T-helper 17 cell (primary cell): Measurements from ENCODE around the gene RAVER1. TPM values are rescaled to one million over a fixed set of nuclear protein-coding genes. Genes with fewer than 3 reads are reported as not detected.
A peak's percentile ranks its signal among the peaks of the same experiment; 100 is the strongest.

ENCODE experiments used
- ATAC-seq: fragments of 150-1000 bp; cut with Tn5 transposase; 2 replicates; pipeline ENCODE4 v1.10.0; 2021; ENCODE audit warnings: mild to moderate bottlenecking, moderate library complexity
- DNase-seq, 3 donors: peaks; one replicate each; pipeline versions ENCODE4 v3.0.0 to v3.0.0-alpha.2; 2020 to 2021
- H3K9me3 ChIP-seq: one replicate; pipeline ENCODE4 v1.7.0; 2013; ENCODE audit warnings: low read length, mild to moderate bottlenecking; ENCODE audit not compliant: control insufficient read depth, poor library complexity, severe bottlenecking
- H3K27ac Mint-ChIP-seq: one replicate; pipeline ENCODE4 v1.8.0; 2022; ENCODE audit warnings: mild to moderate bottlenecking, moderate library complexity, mixed read lengths
- H3K27me3 Mint-ChIP-seq: one replicate; pipeline ENCODE4 v1.8.0; 2022; ENCODE audit warnings: mixed read lengths
- H3K36me3 Mint-ChIP-seq: one replicate; pipeline ENCODE4 v1.8.0; 2022; ENCODE audit warnings: low read depth, mixed read lengths
- H3K4me1 Mint-ChIP-seq: one replicate; pipeline ENCODE4 v1.8.0; 2022; ENCODE audit warnings: mild to moderate bottlenecking, mixed read lengths
- H3K4me3 Mint-ChIP-seq: one replicate; pipeline ENCODE4 v1.8.0; 2022; ENCODE audit warnings: mild to moderate bottlenecking, moderate library complexity, mixed read lengths
- total RNA-seq, 4 donors: library from RNA in 2 of 4; stranded (reverse) in 2 of 4; gene quantifications; one replicate each; pipeline ENCODE4 v1.2.3 and lab custom pipeline; 2022 to 2026

RAVER1 gene
- total RNA-seq, 2 donors from 2014 or later = 40.2 to 49.8 TPM

GRCh38 chr19:10270616-10271394 lies 62.5 kb downstream of the RAVER1 start, which contains the start of gene ICAM1:
ICAM1 (plus strand) TSS chr19:10271120; CDS start chr19:10271160, 40 bp downstream.
- peak within 1 kb of the TSS; percentile 89 for H3K4me3 Mint-ChIP-seq
- H3K9me3 ChIP-seq = no peaks in the 10 kb centered on the region
- peak; percentile 53 to 63 (median 62) for DNase-seq
- no peaks in the 10 kb centered on the region for H3K27me3 Mint-ChIP-seq
- peaks cover 2% of the 10 kb centered on the region for H3K36me3 Mint-ChIP-seq
- H3K4me1 Mint-ChIP-seq = peaks cover 25% of the 10 kb centered on the region
- peak within 1 kb of the TSS; percentile 93 for H3K27ac Mint-ChIP-seq
- peak; percentile 68 for ATAC-seq

- ATAC-seq = peak; percentile 62
- peak overlapping the region; percentile 89 for H3K4me3 Mint-ChIP-seq
- peak overlapping the region; percentile 93 for H3K27ac Mint-ChIP-seq
- DNase-seq = peak; percentile 47 to 55 (median 53)
- H3K27me3 Mint-ChIP-seq = no peaks in the 10 kb centered on the region
- no peaks in the 10 kb centered on the region for H3K9me3 ChIP-seq
- H3K36me3 Mint-ChIP-seq = peaks cover 2% of the 10 kb centered on the region
- peaks cover 25% of the 10 kb centered on the region for H3K4me1 Mint-ChIP-seq
Measured at GRCh38 chr19:10270180-10270615, 63.1 kb downstream of the RAVER1 start.

GRCh38 chr19:10269333-10270179 lies 63.8 kb downstream of the RAVER1 start:
- DNase-seq = peak; percentile 77 to 90 (median 78)
- Mint-ChIP-seq H3K4me3 (peak overlapping the region; percentile 89), H3K27ac (peak overlapping the region; percentile 93), H3K36me3 (peaks cover 2% of the 10 kb centered on the region), H3K27me3 (no peaks in the 10 kb centered on the region), H3K4me1 (peaks cover 24% of the 10 kb centered on the region)
- ATAC-seq = peak; percentile 62
- H3K9me3 ChIP-seq = no peaks in the 10 kb centered on the region

DNA sequence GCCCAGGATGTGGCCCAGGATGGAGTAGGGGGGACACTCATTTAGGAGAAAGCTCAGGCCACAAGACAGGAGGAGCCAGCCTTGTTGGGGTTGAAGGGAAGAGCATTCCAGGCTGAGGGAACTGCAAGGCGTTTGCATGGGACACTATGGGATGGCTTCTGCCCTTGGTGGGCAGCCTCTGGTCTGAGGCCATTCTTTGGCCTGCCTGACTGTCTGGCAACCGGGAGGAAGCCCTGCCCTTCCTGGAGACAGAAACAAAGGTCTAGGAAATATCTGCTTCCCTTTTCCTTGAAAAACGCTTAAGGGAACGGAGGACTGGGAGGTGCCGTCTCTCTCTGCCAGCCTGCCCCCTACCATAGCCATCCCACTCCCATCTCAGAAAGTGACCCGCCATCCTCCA lies 65.3 kb downstream of the RAVER1 start:
- Mint-ChIP-seq H3K27ac (no peak overlapping the region), H3K4me3 (no peak overlapping the region), H3K4me1 (peaks cover 20% of the 10 kb centered on the region), H3K27me3 (no peaks in the 10 kb centered on the region), H3K36me3 (no peaks in the 10 kb centered on the region)
- no peak for DNase-seq
- ATAC-seq = no peak
- no peaks in the 10 kb centered on the region for H3K9me3 ChIP-seq

GRCh38 chr19:10266706-10267105 lies 66.6 kb downstream of the RAVER1 start:
- H3K27ac Mint-ChIP-seq = no peak overlapping the region
- no peaks in the 10 kb centered on the region for H3K27me3 Mint-ChIP-seq
- H3K4me1 Mint-ChIP-seq = peaks cover 19% of the 10 kb centered on the region
- ATAC-seq (no peak), DNase-seq (no peak)
- no peaks in the 10 kb centered on the region for H3K36me3 Mint-ChIP-seq
- no peak overlapping the region for H3K4me3 Mint-ChIP-seq
- H3K9me3 ChIP-seq = no peaks in the 10 kb centered on the region

Other genes starting within 250 kb of the RAVER1 start
- 10 to 100 TPM; 65.2 to 68.0 TPM for gene SHFL, start 247.2 kb downstream of the RAVER1 start, total RNA-seq
- 1 to 10 TPM in 1 of 2 donors, under 1 TPM in 1; 0.86 to 2.2 TPM for gene ANGPTL6, start 230.9 kb downstream of the RAVER1 start, total RNA-seq
- gene PPAN, start 227.2 kb downstream of the RAVER1 start, total RNA-seq = 10 to 100 TPM; 79.8 to 87.8 TPM
- gene P2RY11, start 221.8 kb downstream of the RAVER1 start, total RNA-seq = 10 to 100 TPM; 46.6 to 50.8 TPM
- gene EIF3G, start 213.6 kb downstream of the RAVER1 start, total RNA-seq = 100 to 1,000 TPM; 312 to 322 TPM
- gene DNMT1, start 138.6 kb downstream of the RAVER1 start, total RNA-seq = 100 to 1,000 TPM; 204 to 229 TPM
- gene S1PR2, start 102.2 kb downstream of the RAVER1 start, total RNA-seq = 10 to 100 TPM; 14.2 to 18.1 TPM
- 10 to 100 TPM; 33.8 to 44.2 TPM for gene MRPL4, start 81.3 kb downstream of the RAVER1 start, total RNA-seq
- 10 to 100 TPM; 18.7 to 28.1 TPM for gene ICAM1, start 62.4 kb downstream of the RAVER1 start, total RNA-seq
- gene ICAM4, start 46.6 kb downstream of the RAVER1 start, total RNA-seq = 1 to 10 TPM in 1 of 2 donors, under 1 TPM in 1; 0.94 to 1.6 TPM
- gene ICAM5, start 43.6 kb downstream of the RAVER1 start, total RNA-seq = under 1 TPM; 0.10 to 0.25 TPM
- 1 to 10 TPM; 1.1 to 2.4 TPM for gene ZGLP1, start 23.7 kb downstream of the RAVER1 start, total RNA-seq
- gene FDX2, start 17.5 kb downstream of the RAVER1 start, total RNA-seq = 1 to 10 TPM; 3.3 to 5.9 TPM
- 100 to 1,000 TPM; 227 to 251 TPM for gene ICAM3, start 6.1 kb upstream of the RAVER1 start, total RNA-seq
- gene TYK2, start 47.0 kb upstream of the RAVER1 start, total RNA-seq = 100 to 1,000 TPM; 241 to 267 TPM
- 100 to 1,000 TPM; 198 to 207 TPM for gene CDC37, start 70.0 kb upstream of the RAVER1 start, total RNA-seq
- 1 to 10 TPM; 5.7 to 9.5 TPM for gene PDE4A, start 87.0 kb upstream of the RAVER1 start, total RNA-seq
- gene KEAP1, start 169.8 kb upstream of the RAVER1 start, total RNA-seq = 10 to 100 TPM; 13.7 to 27.3 TPM
- 1 to 10 TPM in 1 of 2 donors, under 1 TPM in 1; 0.50 to 1.3 TPM for gene S1PR5, start 183.9 kb upstream of the RAVER1 start, total RNA-seq
- gene ATG4D, start 210.4 kb upstream of the RAVER1 start, total RNA-seq = 10 to 100 TPM; 70.6 to 70.7 TPM
- gene KRI1, start 232.5 kb upstream of the RAVER1 start, total RNA-seq = 10 to 100 TPM; 33.9 to 43.7 TPM
- 10 to 100 TPM; 71.0 to 83.3 TPM for gene CDKN2D, start 235.4 kb upstream of the RAVER1 start, total RNA-seq